Stomach (tissue), 9 donors: ENCODE results near the gene SLC6A17. TPM values are rescaled to one million over a fixed set of nuclear protein-coding genes. Genes with fewer than 3 reads are reported as not detected.

Experiments
- DNase-seq, 2 donors: peaks; one replicate each; pipeline versions ENCODE4 v3.0.0 to v3.0.0-alpha.2; 2013 to 2019
- H3K27ac ChIP-seq, 5 donors: fragments of 200-600 bp in 4 of 5; sonication (generic) in 4 of 5; one replicate each; pipeline ENCODE4 v1.5.1; 2013 to 2019; ENCODE audit warnings: mild to moderate bottlenecking in 1 of 5, moderate library complexity in 1 of 5
- H3K27me3 ChIP-seq, 3 donors: fragments of 200-600 bp; sonication (generic); one replicate each; pipeline ENCODE4 v1.5.1; 2017 to 2019; ENCODE audit warnings: mixed run types in 1 of 3
- H3K36me3 ChIP-seq, 4 donors: fragments of 200-600 bp; sonication (generic); 1 replicate in 3 of 4; 2 replicates in 1 of 4; pipeline ENCODE4 v1.5.1; 2016 to 2019
- H3K4me1 ChIP-seq, 4 donors: fragments of 200-600 bp; sonication (generic); one replicate each; pipeline ENCODE4 v1.5.1; 2016 to 2019
- H3K4me3 ChIP-seq, 4 donors: fragments of 200-600 bp; sonication (generic) in 3 of 4; one replicate each; pipeline ENCODE4 v1.5.1; 2016 to 2019; ENCODE audit warnings: mild to moderate bottlenecking in 1 of 4
- H3K9me3 ChIP-seq, 4 donors: fragments of 200-600 bp; sonication (generic); one replicate each; pipeline ENCODE4 v1.5.1; 2016 to 2019
- EP300 ChIP-seq: sonication (generic); formaldehyde crosslinking; IDR thresholded peaks from one replicate; pipeline ENCODE4 v1.6.1; 2017; ENCODE audit warnings: antibody characterized with exemption
- POLR2A ChIP-seq, 4 donors: fragments of 450-650 bp; IDR thresholded peaks; one replicate each; pipeline ENCODE4 v1.6.1; 2016; ENCODE audit warnings: antibody characterized with exemption in 4 of 4, control low read depth in 2 of 4, mild to moderate bottlenecking in 1 of 4, moderate library complexity in 1 of 4
- POLR2AphosphoS5 ChIP-seq, 3 donors: sonication (generic); formaldehyde crosslinking; IDR thresholded peaks; one replicate each; pipeline ENCODE4 v1.6.1; 2016; ENCODE audit warnings: antibody characterized with exemption in 3 of 3
- WGBS, 5 donors: extraction: QIAGEN DNeasy Blood & Tissue Kit in 3 of 5; methylation state at CpG; one replicate each; pipeline versions ENCODE4 v1.1.5 to v1.1.7; 2013 to 2018; 5-methylcytosine and 5-hydroxymethylcytosine counted together
- intact Hi-C: fragments of 100-400 bp; cut with DNase I; formaldehyde crosslinking; loops from one replicate; pipeline ENCODE4 v1.15.1; 2023; ENCODE audit warnings: low total_unique reads
- polyA plus RNA-seq, 3 donors: library from polyadenylated mRNA; stranded (reverse); fragments of 200-250 nt; gene quantifications; one replicate each; pipeline ENCODE4 v1.2.3, GENCODE V29; 2013
- total RNA-seq, 5 donors: library from RNA; depleted of rRNA; stranded (reverse); fragments of >200 nt; gene quantifications; one replicate each; pipeline versions ENCODE4 v1.1.0 to v1.2.3, GENCODE V29; 2014 to 2016
- TF ChIP-seq, protein P1 (sequence below), 7 experiments: fragments of 450-650 bp in 4 of 7; fragments of 200-600 bp in 3 of 7; sonication (generic) in 3 of 7; IDR thresholded peaks; one replicate each; pipeline ENCODE4 v1.5.1; 2016 to 2019; ENCODE audit warnings: antibody characterized with exemption in 7 of 7, control low read depth in 2 of 7, mild to moderate bottlenecking in 1 of 7
- donor health status: healthy with polysubstance abuse.
- donor health status: Bipolar disorder and iron deficiency.
- donor health status: healthy.

Gene SLC6A17
- total and polyA plus RNA-seq, 8 donors: 0.08 to 0.37 (median 0.14) TPM; not detected in 3

GRCh38 chr1:110190282-110190929 lies 40.1 kb downstream of the SLC6A17 start:
- intact Hi-C loops: no loop called here
- no peak overlapping the region for H3K27ac ChIP-seq
- H3K9me3 ChIP-seq: no peaks in the 10 kb centered on the region
- peaks cover 0 to 3% (median 0%) of the 10 kb centered on the region in 3 donors for H3K27me3 ChIP-seq
- 46 to 61% (median 51%) methylated on average over 7 to 8 of the region's 8 CpGs for WGBS, 5 donors
- no peaks in the 10 kb centered on the region for H3K36me3 ChIP-seq
- no peak overlapping the region for H3K4me3 ChIP-seq
- TF ChIP-seq POLR2AphosphoS5 (IDR thresholded peaks at IDR 0.05) (no peak), POLR2A (IDR thresholded peaks at IDR 0.05) (no peak), EP300 (no peak)
- TF ChIP-seq, protein P1, sequence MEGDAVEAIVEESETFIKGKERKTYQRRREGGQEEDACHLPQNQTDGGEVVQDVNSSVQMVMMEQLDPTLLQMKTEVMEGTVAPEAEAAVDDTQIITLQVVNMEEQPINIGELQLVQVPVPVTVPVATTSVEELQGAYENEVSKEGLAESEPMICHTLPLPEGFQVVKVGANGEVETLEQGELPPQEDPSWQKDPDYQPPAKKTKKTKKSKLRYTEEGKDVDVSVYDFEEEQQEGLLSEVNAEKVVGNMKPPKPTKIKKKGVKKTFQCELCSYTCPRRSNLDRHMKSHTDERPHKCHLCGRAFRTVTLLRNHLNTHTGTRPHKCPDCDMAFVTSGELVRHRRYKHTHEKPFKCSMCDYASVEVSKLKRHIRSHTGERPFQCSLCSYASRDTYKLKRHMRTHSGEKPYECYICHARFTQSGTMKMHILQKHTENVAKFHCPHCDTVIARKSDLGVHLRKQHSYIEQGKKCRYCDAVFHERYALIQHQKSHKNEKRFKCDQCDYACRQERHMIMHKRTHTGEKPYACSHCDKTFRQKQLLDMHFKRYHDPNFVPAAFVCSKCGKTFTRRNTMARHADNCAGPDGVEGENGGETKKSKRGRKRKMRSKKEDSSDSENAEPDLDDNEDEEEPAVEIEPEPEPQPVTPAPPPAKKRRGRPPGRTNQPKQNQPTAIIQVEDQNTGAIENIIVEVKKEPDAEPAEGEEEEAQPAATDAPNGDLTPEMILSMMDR (IDR thresholded peaks at IDR 0.05): no peak
- H3K4me1 ChIP-seq: peaks cover 0 to 19% (median 10%) of the 10 kb centered on the region in 4 donors
- DNase-seq: peak; percentile 48 to 68

- DNase-seq: no peak
- TF ChIP-seq EP300: no peak
- TF ChIP-seq, protein P1 (IDR thresholded peaks at IDR 0.05): no peak
- no peak for TF ChIP-seq POLR2A (IDR thresholded peaks at IDR 0.05)
- TF ChIP-seq POLR2AphosphoS5 (IDR thresholded peaks at IDR 0.05): no peak
- Histone ChIP-seq H3K36me3 (no peaks in the 10 kb centered on the region), H3K4me3 (no peak overlapping the region), H3K27ac (no peak overlapping the region), H3K4me1 (peaks cover 0 to 19% (median 10%) of the 10 kb centered on the region in 4 donors), H3K9me3 (no peaks in the 10 kb centered on the region), H3K27me3 (no peaks in the 10 kb centered on the region)
- intact Hi-C loops: no loop called here
- WGBS, 5 donors: 74 to 81% (median 75%) methylated on average over 8 of the region's 8 CpGs
Observed at GRCh38 chr1:110192541-110192940, 42.2 kb downstream of the SLC6A17 start.

DNA sequence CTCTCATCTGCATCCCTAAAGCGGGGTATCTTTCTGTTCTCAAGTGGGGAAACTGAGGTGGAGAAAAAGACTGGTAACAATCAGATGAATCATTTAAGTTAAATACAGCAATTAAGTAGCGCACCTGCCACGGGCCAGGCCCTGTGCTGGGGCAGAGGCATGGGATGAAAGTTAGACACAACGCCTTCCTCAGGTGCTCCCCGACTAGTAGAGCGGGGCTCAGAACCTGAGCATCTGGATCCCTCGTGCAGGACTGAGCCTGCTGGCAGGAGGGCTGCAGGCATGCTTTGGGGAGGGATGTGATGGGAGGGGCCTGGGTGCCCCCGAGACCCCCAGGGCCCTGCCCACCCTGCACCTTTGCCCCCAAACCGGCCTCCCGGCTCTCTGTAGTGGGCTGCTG lies 44.9 kb downstream of the SLC6A17 start:
- H3K4me1 ChIP-seq: peaks cover 0 to 4% (median 2%) of the 10 kb centered on the region in 4 donors
- 81 to 90% (median 88%) methylated on average over 10 of the region's 10 CpGs for WGBS, 5 donors

GRCh38 chr1:110196917-110197765 lies 46.8 kb downstream of the SLC6A17 start:
- TF ChIP-seq POLR2AphosphoS5 (IDR thresholded peaks at IDR 0.05) (no peak), POLR2A (IDR thresholded peaks at IDR 0.05) (no peak)
- TF ChIP-seq, protein P1 (IDR thresholded peaks at IDR 0.05): peak in 5 of 7 experiments; percentile 62 to 88 (median 82)
- Histone ChIP-seq H3K36me3 (no peaks in the 10 kb centered on the region), H3K27me3 (no peaks in the 10 kb centered on the region), H3K4me1 (no peaks in the 10 kb centered on the region), H3K4me3 (no peak overlapping the region), H3K9me3 (no peaks in the 10 kb centered on the region), H3K27ac (no peak overlapping the region)
- intact Hi-C loops: loop anchor here (5.0 kb wide), 1 partner anchor 260 kb away; no protein-coding TSS in a partner anchor
- WGBS, 5 donors: 44 to 64% (median 59%) methylated on average over 8 to 12 of the region's 12 CpGs
- DNase-seq: peak; percentile 37 to 70

More for the DNA sequence above, 44.9 kb downstream of the SLC6A17 start:
- Histone ChIP-seq H3K4me3 (no peak overlapping the region), H3K36me3 (no peaks in the 10 kb centered on the region), H3K9me3 (no peaks in the 10 kb centered on the region), H3K27me3 (no peaks in the 10 kb centered on the region), H3K27ac (no peak overlapping the region)
- DNase-seq: no peak
- TF ChIP-seq POLR2AphosphoS5 (IDR thresholded peaks at IDR 0.05) (no peak), EP300 (no peak), POLR2A (IDR thresholded peaks at IDR 0.05) (no peak)
- TF ChIP-seq, protein P1 (IDR thresholded peaks at IDR 0.05): no peak
- intact Hi-C loops: loop anchor here (5.0 kb wide), 1 partner anchor 262 kb away; no protein-coding TSS in a partner anchor
